GM12874 (cell line): Measurements from ENCODE around the gene PAFAH2.

Experiments
- CTCF ChIP-seq: IDR thresholded peaks from 2 replicates; pipeline ENCODE4 v1.5.1; 2011; ENCODE audit warnings: low read depth, mild to moderate bottlenecking, control low read depth, low read length, moderate library complexity; ENCODE audit not compliant: insufficient read depth

Gene PAFAH2

GRCh38 chr1:25987951-25988350 is 9.9 kb downstream of the PAFAH2 start:
- TF ChIP-seq CTCF, result no peak

- TF ChIP-seq CTCF, result no peak
Measured at GRCh38 chr1:25985670-25986069, 12.2 kb downstream of the PAFAH2 start.

- TF ChIP-seq CTCF, result no peak
Measured at GRCh38 chr1:25985171-25985570, 12.7 kb downstream of the PAFAH2 start.

- no peak for TF ChIP-seq CTCF
Measured at GRCh38 chr1:25979210-25979609, 18.7 kb downstream of the PAFAH2 start.

- no peak for TF ChIP-seq CTCF
Measured at GRCh38 chr1:25978403-25978802, 19.5 kb downstream of the PAFAH2 start.

- TF ChIP-seq CTCF, result no peak
Measured at GRCh38 chr1:25977801-25978200, 20.1 kb downstream of the PAFAH2 start.

- TF ChIP-seq CTCF, result no peak
Measured at GRCh38 chr1:25973610-25974321, 24.1 kb downstream of the PAFAH2 start.
